IPS DF 19.7 (cell line): ENCODE results near the gene LMAN1L.

Source experiments
- DNase-seq: peaks from one replicate; pipeline ENCODE4 v3.0.0-alpha.2; 2013; ENCODE audit warnings: low read depth, low spot score

The LMAN1L gene

GRCh38 chr15:74812533-74812932 lies at the start of gene LMAN1L:
TSS of gene LMAN1L (plus strand) at chr15:74812835. CDS start at chr15:74812855, 20 bp downstream.
- no peak for DNase-seq

- no peak for DNase-seq
Observed at GRCh38 chr15:74763416-74763815, 49.2 kb upstream of the LMAN1L start.

DNA sequence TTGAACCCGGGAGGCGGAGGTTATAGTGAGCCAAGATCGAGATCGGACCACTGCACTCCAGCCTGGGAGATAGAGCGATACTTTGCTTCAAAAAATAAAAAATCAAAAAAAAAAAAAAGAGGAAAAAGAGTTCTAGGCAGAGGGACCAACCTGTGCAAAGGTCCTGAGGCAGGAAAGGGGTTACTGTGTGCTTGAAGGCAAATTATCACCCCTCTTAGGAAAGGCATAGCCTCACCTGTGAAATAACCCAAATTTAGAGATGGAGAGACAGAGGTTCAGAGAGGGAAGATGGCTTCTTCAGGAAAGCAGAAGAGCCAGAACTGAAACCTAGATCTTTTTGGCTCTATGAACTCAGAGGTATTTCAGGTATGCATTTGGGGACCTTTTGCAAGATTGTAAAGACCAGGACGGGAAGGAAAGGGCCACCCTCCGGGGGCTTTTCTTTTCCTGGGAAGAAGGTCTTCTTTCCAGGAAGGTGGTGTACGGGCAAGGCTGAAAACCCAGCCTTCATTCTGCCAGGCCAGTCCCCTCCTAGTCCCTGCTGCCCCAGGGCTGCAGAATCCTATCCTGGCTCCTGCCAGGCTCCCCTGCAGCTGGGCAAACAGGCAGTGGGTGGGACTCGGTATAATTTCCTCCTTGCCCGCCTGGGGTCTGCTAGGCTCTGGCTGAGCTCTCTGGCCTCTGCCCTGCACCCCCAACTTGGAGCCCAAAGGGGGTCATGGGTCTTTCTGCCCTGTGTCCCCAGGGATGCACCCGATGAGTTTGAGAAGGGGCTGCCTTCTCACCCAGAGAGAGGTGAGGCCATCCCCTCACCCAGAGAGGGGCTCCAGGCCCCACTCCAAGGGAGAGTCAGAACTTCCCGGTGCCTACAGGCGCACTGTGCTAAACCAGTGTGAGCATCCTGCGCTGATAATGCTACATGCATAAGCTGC lies 45.2 kb upstream of the LMAN1L start:
- no peak for DNase-seq

- no peak for DNase-seq
Observed at GRCh38 chr15:74768099-74768770, 44.4 kb upstream of the LMAN1L start.

- no peak for DNase-seq
Observed at GRCh38 chr15:74768771-74769342, 43.8 kb upstream of the LMAN1L start.

- no peak for DNase-seq
Observed at GRCh38 chr15:74769463-74770025, 43.1 kb upstream of the LMAN1L start.

DNA sequence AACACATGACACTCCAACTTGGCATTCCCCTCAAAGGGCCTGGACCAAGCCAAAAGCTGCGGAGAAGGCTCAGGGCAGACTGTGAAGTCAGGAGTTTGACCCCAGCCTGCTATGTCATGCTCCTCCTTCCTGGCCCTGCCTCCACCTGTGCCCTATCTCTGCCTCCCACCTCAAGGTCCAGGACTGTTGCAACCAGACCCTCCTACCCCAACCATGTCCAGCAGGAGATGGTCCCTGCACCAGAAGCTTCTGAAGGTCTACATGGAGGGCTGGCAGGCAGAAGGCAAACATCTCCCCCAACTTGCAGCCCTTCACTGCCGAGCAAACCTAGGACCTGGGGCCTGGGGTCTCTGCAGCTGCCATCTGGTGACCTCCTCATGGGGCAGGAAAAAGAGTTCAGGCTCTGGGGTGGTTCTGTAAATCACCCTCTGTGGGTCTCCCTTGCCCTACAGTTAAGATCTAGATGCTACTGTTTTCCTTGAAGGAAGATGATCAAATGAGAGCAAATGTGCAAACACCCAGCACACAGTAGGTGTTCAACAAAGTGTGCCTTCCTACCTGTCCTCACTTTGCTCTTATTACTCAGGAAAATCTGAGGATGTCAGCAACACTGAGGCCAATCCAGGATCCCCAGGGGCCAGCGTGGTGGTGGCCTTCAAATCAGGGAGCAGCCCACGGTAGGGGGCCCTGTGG lies 42.3 kb upstream of the LMAN1L start:
- DNase-seq = no peak

DNA sequence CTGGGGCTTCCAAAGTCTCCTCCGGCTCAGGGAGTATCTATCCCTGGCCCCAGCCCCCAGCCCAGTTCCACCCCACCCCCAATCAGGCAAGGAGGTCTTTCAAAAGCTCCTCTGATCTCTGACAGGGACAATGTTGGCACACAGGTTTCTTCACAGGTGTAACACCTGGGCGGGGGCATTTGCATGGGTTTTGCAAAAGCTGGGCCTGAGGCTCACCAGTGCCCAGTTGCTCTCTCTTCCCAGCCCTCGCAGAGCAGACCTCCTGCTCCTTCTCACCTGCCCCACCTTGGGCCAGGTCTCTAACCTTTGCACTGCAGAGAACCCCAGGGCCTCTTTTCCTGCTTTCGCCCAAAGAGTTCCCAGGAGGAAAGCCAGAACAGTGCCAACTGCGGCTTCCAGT lies 39.3 kb upstream of the LMAN1L start:
- DNase-seq = no peak

DNA sequence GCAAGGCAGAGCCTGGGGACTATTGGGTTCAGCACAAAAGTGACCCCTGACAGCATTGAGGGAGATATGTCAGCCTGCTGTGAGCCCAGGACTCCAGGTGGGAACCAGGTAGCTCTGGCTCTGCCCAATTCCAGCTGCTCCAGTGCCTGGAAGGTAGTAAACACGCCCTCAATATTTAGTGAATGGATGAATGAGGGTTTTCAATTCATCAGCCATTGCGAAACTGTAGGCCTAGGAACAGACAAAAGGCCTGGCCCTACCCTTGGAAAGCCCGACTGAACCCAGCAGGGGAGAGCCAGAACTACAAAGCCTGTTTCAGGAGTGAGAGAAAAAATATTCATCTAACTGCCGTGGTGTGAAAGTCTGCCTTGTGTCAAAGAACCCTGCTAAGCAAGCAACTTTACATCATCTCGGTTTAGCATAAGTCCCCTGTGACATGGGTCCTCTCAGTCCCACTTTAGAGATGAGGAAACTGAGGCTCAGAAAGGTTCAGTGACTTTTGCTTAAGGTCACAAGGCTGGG lies 38.8 kb upstream of the LMAN1L start:
- DNase-seq = no peak

DNA sequence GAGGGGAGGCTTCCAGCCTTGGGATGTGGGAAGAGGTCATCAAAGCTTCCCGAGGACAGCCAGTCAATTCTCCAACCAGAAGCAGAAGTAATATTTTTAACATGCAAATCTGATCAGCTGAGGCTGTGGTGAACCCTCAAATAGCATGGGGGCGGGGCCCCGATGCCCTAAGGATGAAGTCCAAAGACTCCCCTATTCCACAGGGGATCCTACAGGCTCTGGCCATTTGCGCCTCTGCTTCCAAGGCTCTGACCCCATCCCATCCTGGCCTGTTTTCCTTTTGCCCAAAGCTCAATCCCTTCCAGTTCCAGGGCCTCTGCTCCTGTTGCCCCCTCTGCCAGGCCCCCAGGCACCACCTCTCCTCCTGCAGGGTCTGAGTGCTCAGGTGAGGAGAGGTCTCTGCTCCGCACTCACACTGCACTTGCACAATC lies 37.5 kb upstream of the LMAN1L start:
- DNase-seq = no peak

GRCh38 chr15:74775894-74776293 lies 36.7 kb upstream of the LMAN1L start:
- no peak for DNase-seq

DNA sequence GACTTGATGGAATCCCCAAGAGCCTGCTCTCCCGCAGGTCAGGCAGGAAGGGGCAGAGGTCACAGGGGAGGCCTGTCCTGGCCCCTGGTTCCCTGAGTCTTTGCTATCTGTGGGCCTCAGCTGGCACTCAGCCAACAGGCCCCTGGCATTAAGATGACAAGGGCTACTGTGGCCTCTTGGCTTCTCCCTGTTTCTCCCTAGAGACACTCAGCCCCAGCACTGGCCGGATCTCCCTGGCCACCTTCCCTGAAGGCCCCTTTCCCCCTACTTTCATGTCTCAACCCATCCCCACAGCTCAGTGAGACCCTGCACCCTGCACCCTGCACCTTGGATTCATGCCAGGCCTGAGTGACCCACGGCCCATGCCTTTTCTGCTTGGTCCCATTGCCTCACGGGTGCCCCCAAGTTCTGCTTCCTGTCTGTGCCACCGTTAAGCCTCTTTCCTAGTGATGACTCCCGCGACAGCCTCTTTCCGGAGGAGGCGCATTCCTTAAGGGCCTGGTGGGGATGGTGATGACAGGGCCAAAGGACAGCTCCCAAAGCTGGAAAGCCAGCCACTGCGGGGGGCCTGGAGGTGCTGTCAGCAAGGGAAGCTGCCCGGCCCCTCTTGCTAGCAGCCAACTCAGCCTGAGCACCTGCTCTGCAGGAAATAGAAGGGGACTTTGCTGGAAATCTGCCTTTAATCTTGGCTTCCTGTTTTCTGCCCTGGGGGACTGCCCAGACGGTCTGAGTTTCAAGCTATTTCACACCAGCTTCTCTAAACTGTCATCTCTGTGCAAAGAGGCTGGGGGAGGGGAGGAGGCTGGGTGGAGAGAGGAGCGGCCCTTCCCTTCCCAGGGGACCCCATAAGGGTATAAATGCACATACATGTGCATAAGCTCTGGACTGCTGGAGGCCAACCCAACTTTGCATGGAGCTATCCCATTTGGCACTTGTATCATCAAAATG lies 35.5 kb upstream of the LMAN1L start:
- DNase-seq = no peak

DNA sequence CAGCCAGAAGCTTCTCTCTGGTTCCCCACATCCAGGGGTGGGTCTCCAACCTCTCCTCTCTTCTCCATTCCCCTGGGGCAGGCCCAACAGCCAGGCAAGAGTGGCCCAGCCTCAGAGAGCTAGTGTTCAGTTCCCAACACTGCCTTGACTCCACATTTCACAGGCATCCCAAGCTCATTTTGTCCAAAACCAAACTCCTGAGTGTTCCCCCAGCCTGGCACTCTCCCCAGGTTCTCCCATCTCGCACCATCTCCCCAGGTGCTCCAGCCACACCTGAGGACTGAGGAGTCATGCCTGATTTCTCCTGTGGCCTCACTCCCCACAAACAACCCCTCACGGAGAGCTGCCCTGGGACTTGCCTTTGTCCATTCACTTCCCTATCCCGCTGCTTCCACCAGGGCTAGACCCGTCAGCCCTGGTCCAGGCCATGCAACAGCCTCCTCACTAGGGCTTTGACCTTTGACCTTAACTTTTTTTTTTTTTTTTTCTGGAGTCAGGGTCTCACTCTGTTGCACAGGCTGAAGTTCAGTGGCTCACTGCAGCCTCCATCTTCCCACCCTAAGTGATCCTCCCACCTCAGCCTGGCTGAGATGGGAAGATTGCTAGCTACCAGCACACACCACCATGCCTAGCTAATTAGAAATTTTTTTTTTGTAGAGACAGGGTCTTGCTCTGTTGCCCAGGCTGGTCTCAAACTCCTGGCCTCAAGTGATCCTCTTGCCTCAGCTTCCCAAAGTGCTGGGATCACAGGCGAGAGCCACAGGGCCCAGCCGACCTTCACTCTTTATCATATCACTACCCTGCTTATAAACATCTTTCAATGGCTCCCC lies 34.7 kb upstream of the LMAN1L start:
- DNase-seq = no peak

- no peak for DNase-seq
Observed at GRCh38 chr15:74778599-74778970, 34.0 kb upstream of the LMAN1L start.

- no peak for DNase-seq
Observed at GRCh38 chr15:74779162-74779648, 33.4 kb upstream of the LMAN1L start.

DNA sequence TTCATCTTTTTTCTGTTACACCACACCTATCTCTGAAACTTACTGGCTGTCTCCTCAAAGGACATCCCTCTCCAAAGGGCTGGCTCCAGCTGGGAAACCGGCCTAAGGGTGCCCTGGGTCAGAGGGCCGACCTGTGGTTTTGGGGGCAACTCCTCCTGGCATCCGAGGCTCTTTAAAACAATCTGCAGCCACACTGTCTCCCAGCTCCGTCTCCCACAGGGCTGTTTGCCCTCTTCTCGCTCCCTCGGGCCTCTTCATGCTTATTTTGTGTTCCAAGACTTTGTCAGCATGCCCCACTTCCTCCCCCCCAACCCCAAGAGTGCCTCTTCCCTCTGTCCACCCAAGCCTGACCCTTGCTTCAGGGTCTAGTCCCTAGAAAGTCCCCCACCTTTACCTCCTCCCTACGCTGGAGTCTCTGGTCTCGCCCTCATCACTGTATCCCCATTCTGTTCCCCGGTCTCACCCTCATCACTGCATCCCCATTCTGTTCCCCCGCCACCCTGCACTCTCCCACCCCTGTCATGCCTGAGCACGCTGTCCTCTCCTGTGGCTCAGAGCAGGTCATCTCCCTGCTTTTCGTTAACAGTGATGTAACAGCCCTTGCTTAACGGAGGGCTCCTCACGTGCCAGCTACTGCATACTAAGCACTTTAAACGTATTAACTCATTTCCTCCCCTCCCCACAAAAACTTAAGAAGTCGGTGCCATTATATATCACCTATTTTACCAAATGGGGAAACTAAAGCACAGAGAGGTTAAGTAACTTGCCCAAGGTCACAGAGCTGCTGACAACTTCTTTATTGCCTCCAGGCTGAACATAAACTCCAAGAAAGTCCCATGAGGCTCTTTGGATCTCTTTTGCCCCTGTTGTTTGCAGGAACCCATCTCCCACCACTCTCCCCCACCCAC lies 31.9 kb upstream of the LMAN1L start:
- no peak for DNase-seq

- DNase-seq = no peak
Observed at GRCh38 chr15:74781431-74782258, 31.0 kb upstream of the LMAN1L start, which contains the start of gene CSK. TSS of gene CSK (plus strand) at chr15:74782080. CDS start at chr15:74798298, 16,218 bp downstream.
